Fibroblast of villous mesenchyme (primary cell): Measurements from ENCODE around the gene CST9L. TPM values are rescaled to one million over a fixed set of nuclear protein-coding genes. Genes with fewer than 3 reads are reported as not detected.

Experiments
- DNase-seq: peaks from one replicate; pipeline ENCODE4 v3.0.0-alpha.2; 2010; ENCODE audit warnings: low read depth
- H3K4me3 ChIP-seq: 2 replicates; pipeline ENCODE4 v1.5.1; 2011; ENCODE audit warnings: low read depth, mild to moderate bottlenecking, low read length
- CTCF ChIP-seq: IDR thresholded peaks from 2 replicates; pipeline ENCODE4 v1.5.1; 2012; ENCODE audit warnings: low read depth, mild to moderate bottlenecking, low read length; ENCODE audit not compliant: insufficient read depth
- total RNA-seq: library from RNA; depleted of rRNA; stranded (reverse); fragments of >200 nt; gene quantifications from 2 replicates; pipeline ENCODE4 v1.2.3, GENCODE V29; 2012

CST9L gene, protein sequence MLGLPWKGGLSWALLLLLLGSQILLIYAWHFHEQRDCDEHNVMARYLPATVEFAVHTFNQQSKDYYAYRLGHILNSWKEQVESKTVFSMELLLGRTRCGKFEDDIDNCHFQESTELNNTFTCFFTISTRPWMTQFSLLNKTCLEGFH
- not detected in 2 replicates for total RNA-seq

- no peak within 1 kb of the TSS for H3K4me3 ChIP-seq
- TF ChIP-seq CTCF = no peak
- no peak for DNase-seq
These were observed at the start of gene CST9L for GRCh38 chr20:23568320-23568970. Gene CST9L, minus strand, starts transcription at chr20:23568484. Its CDS starts 34 bp downstream, at chr20:23568450.

- no peak for TF ChIP-seq CTCF
- no peak overlapping the region for H3K4me3 ChIP-seq
- no peak for DNase-seq
These were observed 45.9 kb upstream of the CST9L start for GRCh38 chr20:23614163-23614562.

- H3K4me3 ChIP-seq = no peak overlapping the region
- TF ChIP-seq CTCF = no peak
- DNase-seq = peak; percentile 32
These were observed 45.4 kb upstream of the CST9L start for GRCh38 chr20:23613676-23614075.

DNA sequence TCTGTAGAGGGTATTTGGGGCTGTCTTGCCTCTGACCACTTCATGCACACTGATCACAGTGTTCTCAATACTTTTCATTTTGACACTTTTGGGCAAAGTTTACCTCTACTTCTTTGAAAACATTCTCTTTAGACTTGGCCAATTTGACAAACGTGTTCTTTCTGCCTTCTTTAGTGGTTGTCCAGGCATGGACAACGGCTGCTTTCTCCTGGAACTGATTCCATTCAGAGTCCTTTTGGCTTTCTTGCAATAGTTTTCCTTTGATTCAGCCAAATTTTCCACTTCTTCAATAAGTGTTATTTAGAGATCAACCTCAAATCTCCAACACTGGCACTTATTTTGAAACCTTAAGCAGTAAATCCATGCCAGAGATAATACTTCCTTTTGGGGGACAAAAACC is 44.1 kb upstream of the CST9L start:
- DNase-seq = no peak
- no peak for TF ChIP-seq CTCF
- H3K4me3 ChIP-seq = no peak overlapping the region

- no peak for TF ChIP-seq CTCF
- no peak for DNase-seq
- no peak overlapping the region for H3K4me3 ChIP-seq
These were observed 41.3 kb upstream of the CST9L start for GRCh38 chr20:23609486-23610109.

GRCh38 chr20:23608251-23608846 is 40.1 kb upstream of the CST9L start:
- DNase-seq = no peak
- no peak for TF ChIP-seq CTCF
- H3K4me3 ChIP-seq = no peak overlapping the region
